MV-4-11 (cell line): ENCODE data around the gene LIMS4.
"Not testable (repeated sequence)": the region's sequence is repeated elsewhere in the genome, so short reads cannot be mapped to it uniquely, and the experiment has no call there.

Experiments
- DNase-seq: peaks from one replicate; lab custom pipeline; 2025; lab: John Stamatoyannopoulos, UW

LIMS4 gene

DNA sequence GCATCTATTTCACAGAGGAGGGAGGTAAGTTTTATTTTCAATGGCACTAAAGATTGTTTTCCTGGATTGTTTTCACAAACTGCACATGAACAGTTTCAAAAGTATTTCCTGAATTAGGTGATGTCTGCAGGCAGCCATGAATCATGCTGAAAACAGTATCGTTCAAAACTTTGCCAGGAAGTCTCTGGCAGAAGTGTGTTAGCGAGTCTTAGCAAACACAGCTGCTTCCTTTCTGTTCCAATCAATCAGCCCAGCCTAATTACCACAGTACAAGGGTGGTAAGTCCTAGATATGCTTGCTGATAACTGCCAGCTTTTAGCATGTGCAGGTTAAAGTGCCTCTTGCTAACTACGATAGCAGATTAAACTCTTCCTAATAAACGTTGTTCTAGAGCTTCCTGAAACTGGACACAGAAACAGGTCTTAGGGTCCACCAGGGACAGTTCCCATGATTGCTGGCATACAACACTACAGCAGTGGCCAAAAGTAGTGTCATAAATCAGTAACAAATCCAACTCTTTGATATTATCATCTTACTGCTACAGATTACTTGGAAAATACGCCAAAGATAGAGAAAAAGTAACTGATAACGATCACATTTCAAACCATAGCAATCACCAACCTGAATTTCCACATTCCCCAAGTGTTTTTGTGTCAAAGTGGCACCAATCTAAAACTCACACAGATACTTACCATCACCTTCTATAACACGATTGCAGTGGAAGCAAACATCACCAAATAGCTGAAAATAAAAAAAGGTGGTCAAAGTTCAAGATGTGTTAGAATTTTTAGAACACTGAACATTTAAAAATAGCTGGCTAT is 23.3 kb downstream of the LIMS4 start:
- not testable (repeated sequence) for DNase-seq

GRCh38 chr2:110446644-110447043 is 26.0 kb downstream of the LIMS4 start:
- not testable (repeated sequence) for DNase-seq

DNA sequence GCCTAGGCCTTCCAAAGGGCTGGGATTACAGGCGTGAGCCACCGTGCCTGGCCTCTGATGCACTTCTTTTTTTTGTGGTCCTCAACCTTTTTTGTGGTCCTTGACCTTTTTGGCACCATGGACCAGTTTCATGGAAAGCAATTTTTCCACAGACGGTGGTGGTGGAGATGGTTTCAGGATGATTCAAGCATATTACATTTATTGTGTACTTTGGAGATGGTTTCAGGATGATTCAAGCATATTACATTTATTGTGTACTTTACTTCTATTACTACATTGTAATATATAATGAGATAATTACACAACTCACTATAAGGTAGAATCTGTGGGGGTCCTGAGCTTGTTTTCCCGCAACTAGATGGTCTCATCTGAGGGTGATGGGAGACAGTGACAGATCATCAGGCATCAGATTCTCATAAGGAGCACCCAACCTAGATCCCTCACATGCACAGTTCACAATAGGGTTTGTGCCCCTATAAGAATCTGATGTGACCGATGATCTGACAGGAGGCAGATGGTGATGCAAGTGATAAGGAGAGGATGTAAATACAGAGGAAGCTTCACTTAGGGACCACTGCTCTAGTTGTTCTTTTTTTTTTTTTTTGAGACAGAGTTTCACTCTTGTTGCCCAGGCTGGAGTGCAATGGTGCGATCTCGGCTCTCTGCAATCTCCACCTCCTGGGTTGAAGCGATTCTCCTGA is 29.2 kb downstream of the LIMS4 start:
- DNase-seq, result not testable (repeated sequence)

DNA sequence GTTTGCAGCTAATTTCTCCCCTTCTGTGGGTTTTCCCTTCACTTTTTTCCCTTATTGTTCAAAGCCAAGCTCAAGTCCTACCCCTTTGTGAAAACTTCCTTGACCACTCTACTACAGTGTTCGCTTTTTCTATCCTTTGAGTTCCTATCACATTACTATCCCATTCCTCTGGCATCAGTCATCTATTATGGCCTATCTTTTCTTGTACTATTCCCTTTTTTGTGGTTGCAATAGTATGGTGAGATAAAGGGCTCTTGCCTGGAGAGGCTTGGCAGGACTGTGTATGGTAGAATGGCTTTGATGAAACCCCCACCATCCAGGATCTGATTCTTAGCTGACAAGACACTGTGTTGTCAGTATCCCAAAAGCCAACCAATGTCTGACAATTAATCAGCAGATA is 30.7 kb downstream of the LIMS4 start:
- not testable (repeated sequence) for DNase-seq

GRCh38 chr2:110434565-110434964 is 38.1 kb downstream of the LIMS4 start:
- DNase-seq, result not testable (repeated sequence)

DNA sequence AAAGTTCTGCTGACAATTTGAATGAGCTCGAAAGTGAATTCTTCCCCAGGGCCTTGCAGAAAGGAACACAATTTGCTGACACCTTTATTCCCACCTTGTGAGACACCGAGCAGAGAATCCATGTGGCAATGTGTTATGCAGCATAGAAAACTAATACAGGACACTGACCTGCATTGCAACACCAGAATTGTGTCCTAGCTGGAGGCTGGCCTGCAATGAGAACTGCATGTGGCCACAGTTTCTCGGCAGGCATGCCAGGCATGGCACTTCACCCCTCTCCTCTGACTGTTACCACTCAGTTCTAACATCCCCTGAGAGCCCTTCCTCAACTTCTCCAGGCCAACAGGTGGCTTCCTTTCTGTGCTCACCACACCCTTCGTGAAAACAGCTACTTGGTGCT is 46.9 kb downstream of the LIMS4 start:
- DNase-seq, result not testable (repeated sequence)

DNA sequence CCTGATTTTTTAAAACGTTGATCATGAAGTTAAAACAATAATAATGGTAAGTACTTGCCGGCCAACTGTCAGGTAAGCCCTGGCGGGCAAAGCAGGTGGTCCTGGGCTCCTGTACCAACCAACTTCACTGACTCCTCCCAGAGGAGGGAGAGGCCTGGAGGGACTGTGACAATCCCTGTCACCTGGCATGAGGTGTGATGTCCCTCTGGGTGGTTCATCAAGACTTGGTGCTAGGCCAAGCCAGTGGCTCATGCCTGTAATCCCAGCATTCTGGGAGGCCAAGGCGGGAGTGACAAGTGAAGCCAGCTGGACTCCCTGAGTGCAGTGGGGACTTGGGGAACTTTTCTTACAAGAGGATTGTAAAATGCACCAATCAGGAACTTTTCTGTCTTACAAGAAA is 48.2 kb downstream of the LIMS4 start:
- not testable (repeated sequence) for DNase-seq

DNA sequence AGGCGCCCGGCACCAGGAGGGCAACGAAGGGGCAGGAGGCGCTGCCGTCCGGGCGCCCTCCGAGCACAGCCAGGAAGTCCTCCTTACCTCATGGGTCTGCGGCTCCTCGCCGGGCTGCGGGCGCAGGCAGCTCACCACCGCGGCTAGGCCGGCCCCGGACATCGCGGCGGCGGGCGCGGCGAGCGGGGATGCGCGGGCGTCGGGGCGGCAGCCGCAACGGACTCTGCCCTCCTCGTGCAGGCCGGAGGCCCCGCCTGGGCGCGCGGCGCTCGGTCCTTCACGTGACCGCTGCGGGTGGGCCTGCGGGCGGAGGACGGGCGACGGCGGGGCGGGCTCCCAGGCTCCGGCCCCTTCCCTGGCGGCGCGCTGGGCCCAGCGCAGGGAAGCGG is 49.0 kb downstream of the LIMS4 start:
- DNase-seq, result not testable (repeated sequence)

GRCh38 chr2:110422852-110423573 is 49.6 kb downstream of the LIMS4 start:
- DNase-seq, result not testable (repeated sequence)

GRCh38 chr2:110420641-110421354 is 51.8 kb downstream of the LIMS4 start:
- DNase-seq, result not testable (repeated sequence)

- not testable (repeated sequence) for DNase-seq
Observed at GRCh38 chr2:110407142-110407541, 65.5 kb downstream of the LIMS4 start.

DNA sequence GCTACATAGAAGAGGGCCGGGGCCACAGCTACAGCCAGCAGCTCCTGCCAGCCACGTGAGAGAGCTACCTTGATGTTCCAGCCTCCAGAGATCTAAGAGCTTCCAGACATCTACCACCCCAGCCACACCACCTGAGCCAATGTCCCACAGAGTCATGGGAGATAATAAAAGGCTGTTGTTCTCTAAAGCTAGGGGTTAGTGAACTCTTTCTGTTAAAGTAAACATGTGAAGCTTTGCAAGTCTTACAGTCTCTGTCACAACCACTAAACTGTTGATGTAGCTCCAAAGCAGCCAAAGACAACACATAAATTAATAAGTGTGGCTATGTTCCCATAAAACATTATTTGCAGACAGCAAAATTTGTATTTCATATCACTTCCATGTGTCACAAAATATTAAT is 67.6 kb downstream of the LIMS4 start:
- DNase-seq, result not testable (repeated sequence)

DNA sequence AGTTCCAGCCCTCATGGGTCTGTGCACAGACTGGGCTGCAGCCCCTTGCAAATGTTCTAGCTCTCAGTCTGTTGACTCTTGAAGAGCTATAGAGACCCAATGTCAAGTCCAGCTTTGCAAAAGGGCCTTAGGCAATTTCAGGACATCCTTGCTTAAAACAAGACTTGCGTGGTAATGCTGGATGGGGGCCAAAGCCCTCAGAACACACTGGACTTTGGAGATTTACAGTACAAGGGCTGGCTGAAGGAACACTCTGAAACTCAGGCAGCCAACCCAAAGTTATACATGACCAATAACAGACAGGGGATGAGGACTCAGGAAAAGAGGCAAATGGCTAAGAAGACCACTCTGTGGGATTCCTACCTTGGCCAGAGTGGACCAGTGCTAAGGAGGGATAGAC is 68.4 kb downstream of the LIMS4 start:
- DNase-seq, result not testable (repeated sequence)

DNA sequence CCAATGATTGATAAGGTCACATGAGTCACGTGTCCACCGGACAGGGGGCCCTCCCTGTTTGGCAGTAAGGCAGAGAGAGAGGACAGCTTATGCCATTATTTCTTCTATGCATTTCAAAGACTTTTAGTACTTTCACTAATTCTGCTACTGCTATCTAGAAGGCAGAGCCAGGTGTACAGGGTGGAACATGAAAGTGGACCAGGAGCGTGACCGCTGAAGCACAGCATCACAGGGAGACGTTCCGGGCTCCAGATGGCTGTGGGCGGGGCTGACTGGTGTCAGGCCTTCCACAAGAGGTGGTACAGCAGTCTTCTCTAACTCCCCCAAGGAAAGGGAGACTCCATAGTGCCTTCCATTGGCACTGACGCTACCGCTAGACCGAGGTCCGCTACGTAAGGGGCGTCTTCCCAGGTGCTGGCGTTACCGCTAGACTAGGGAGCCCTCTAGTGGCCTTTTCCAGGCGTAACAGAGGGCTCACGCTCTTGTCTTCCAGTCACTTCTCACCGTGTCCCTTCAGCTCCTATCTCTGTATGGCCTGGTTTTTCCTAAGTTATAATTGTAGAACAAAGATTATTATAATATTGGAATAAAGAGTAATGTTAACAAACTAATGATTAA is 71.5 kb downstream of the LIMS4 start:
- not testable (repeated sequence) for DNase-seq

GRCh38 chr2:110399378-110399777 is 73.2 kb downstream of the LIMS4 start:
- DNase-seq, result not testable (repeated sequence)

DNA sequence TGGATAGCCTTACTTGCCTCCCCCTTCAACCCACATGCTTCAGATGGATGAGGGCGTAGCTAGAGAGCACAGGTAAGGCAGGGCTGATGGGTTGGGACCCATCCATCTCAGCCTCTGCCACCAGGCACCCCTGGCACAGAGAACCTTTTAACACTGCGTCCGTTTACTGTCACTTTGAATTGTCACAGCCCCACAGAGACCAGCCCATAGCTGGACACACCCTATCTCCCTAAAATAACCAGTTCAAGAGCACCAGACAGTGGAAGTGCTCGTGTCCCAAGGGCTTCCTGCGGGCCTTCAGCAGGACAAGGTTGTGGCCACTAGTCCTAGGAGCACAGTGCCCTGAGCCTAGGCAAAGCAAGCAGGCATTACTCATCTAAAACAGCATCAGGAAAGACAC is 76.6 kb downstream of the LIMS4 start:
- DNase-seq, result not testable (repeated sequence)
